Left lobe of liver (tissue), 2 donors: ENCODE measurements around the gene DEDD2. TPM values are rescaled to one million over a fixed set of nuclear protein-coding genes. Genes with fewer than 3 reads are reported as not detected.

Experiments used
- ATAC-seq: fragments of 200-7000 bp; cut with Tn5 transposase; one replicate; pipeline ENCODE4 v1.9.1; 2020; ENCODE audit warnings: mild to moderate bottlenecking, moderate library complexity
- DNase-seq: peaks from one replicate; pipeline ENCODE4 v3.0.0-alpha.2; 2020; ENCODE audit warnings: low spot score
- total RNA-seq: library from RNA; stranded (reverse); gene quantifications from one replicate; pipeline ENCODE4 v1.2.1, GENCODE V29; 2021
- donor health status: DM: no; HTN: no; CAD: no; lungs with moderate emphysema.
- donor health status: DM: no; HTN: yes; CAD: no.

The DEDD2 gene
- total RNA-seq, 1 donor from 2014 or later: 15.0 TPM

- DNase-seq (no peak), ATAC-seq (no peak)
These were observed 12.4 kb upstream of the DEDD2 start for GRCh38 chr19:42229855-42230351.

GRCh38 chr19:42229301-42229854 is 11.9 kb upstream of the DEDD2 start:
- no peak for DNase-seq
- ATAC-seq: no peak

GRCh38 chr19:42228641-42229040 is 11.2 kb upstream of the DEDD2 start:
- DNase-seq (no peak), ATAC-seq (no peak)

GRCh38 chr19:42226886-42227285 is 9.4 kb upstream of the DEDD2 start:
- no peak for ATAC-seq
- no peak for DNase-seq

GRCh38 chr19:42225718-42226292 is 8.3 kb upstream of the DEDD2 start:
- ATAC-seq (no peak), DNase-seq (no peak)

- ATAC-seq (no peak), DNase-seq (no peak)
These were observed 7.7 kb upstream of the DEDD2 start for GRCh38 chr19:42224940-42225717.

- DNase-seq (no peak), ATAC-seq (no peak)
These were observed 3.2 kb upstream of the DEDD2 start for GRCh38 chr19:42220751-42221097.

- peak; percentile 98 for DNase-seq
These were observed 2.6 kb upstream of the DEDD2 start, which contains the start of gene ZNF526 for GRCh38 chr19:42219812-42220750. Gene ZNF526, plus strand, starts transcription at chr19:42220312. Its CDS starts 4,092 bp downstream, at chr19:42224404.

GRCh38 chr19:42216653-42217519 is 591 bp downstream of the DEDD2 start:
- peak; percentile 69 for DNase-seq

More at GRCh38 chr19:42219812-42220750, 2.6 kb upstream of the DEDD2 start, which contains the start of gene ZNF526:
- peak; percentile 85 for ATAC-seq

GRCh38 chr19:42214810-42215485 is 2.5 kb downstream of the DEDD2 start:
- ATAC-seq (no peak), DNase-seq (no peak)

More at GRCh38 chr19:42216653-42217519, 591 bp downstream of the DEDD2 start:
- ATAC-seq: peak; percentile 39

GRCh38 chr19:42212886-42213285 is 4.6 kb downstream of the DEDD2 start:
- DNase-seq (no peak), ATAC-seq (no peak)

- DNase-seq: no peak
- ATAC-seq: no peak
These were observed 8.9 kb downstream of the DEDD2 start for GRCh38 chr19:42208612-42209011.

GRCh38 chr19:42207767-42208271 is 9.7 kb downstream of the DEDD2 start:
- no peak for DNase-seq
- no peak for ATAC-seq

- DNase-seq (no peak), ATAC-seq (no peak)
These were observed 10.4 kb downstream of the DEDD2 start for GRCh38 chr19:42206871-42207755.

GRCh38 chr19:42204664-42205063 is 12.8 kb downstream of the DEDD2 start:
- DNase-seq: no peak
- no peak for ATAC-seq

GRCh38 chr19:42203700-42204099 is 13.8 kb downstream of the DEDD2 start:
- ATAC-seq (no peak), DNase-seq (no peak)

GRCh38 chr19:42202290-42202880 is 15.1 kb downstream of the DEDD2 start:
- DNase-seq (no peak), ATAC-seq (no peak)
